ENCODE measurements around the gene PALLD. TPM values are rescaled to one million over a fixed set of nuclear protein-coding genes. Genes with fewer than 3 reads are reported as not detected.
A peak's percentile ranks its signal among the peaks of the same experiment; 100 is the strongest.

The PALLD gene
- total RNA-seq, 1 experiment from 2014 or later = 26.7 TPM

- Histone ChIP-seq H3K4me1 (ENCODE audit: insufficient read depth, low read length) (peaks cover 36% of the 10 kb centered on the region), H2AFZ (ENCODE audit: low read length) (no peak overlapping the region), H3K36me3 (ENCODE audit: low read depth, low read length) (no peaks in the 10 kb centered on the region), H3K27me3 (ENCODE audit: low read length) (no peaks in the 10 kb centered on the region), H4K20me1 (ENCODE audit: low read length) (no peaks in the 10 kb centered on the region), H3K9ac (ENCODE audit: low read length) (no peak overlapping the region), H3K9me2 (replicated peaks; ENCODE audit: low read length) (no peaks in the 10 kb centered on the region), H3K27ac (ENCODE audit: low read length) (no peak overlapping the region), H3K4me2 (ENCODE audit: low read length) (no peak overlapping the region), H3F3A (ENCODE audit: low read length, unreplicated experiment) (no peaks in the 10 kb centered on the region), H3K4me3 (ENCODE audit: low read length) (no peak overlapping the region), H3K9me3 (ENCODE audit: low read length) (no peaks in the 10 kb centered on the region), H3K79me2 (ENCODE audit: low read length) (no peaks in the 10 kb centered on the region)
- ATAC-seq (no peak), DNase-seq (no peak)
- no TSS peak for BruUV-seq (replicated peaks)
- intact Hi-C loops (cut with micrococcal nuclease) = no loop called here
- CTCF ChIA-PET = no interaction called here
- POLR2A ChIA-PET (ENCODE audit: unreplicated experiment) = no interaction called here
- no peak for TF ChIP-seq EZH2phosphoT487 (IDR thresholded peaks at IDR 0.05; ENCODE audit: borderline replicate concordance, low read length)
- no peak for TF ChIP-seq CTCF (conservative IDR thresholded peaks at IDR 0.05; ENCODE audit: low read depth, low read length)
- TF ChIP-seq EZH2 (IDR thresholded peaks at IDR 0.05; ENCODE audit: low read length, unreplicated experiment) = no peak
These were observed 69.9 kb downstream of the PALLD start for GRCh38 chr4:168566726-168567125.

GRCh38 chr4:168569066-168569930 lies 72.4 kb downstream of the PALLD start:
- no peaks in the 10 kb centered on the region for H3K79me2 ChIP-seq (ENCODE audit: low read length)
- CTCF ChIA-PET = no interaction called here
- ATAC-seq = peak; percentile 24; the same call in 1 of the 2 replicates
- intact Hi-C loops (cut with micrococcal nuclease) = no loop called here
- H4K20me1 ChIP-seq (ENCODE audit: low read length) = no peaks in the 10 kb centered on the region
- TF ChIP-seq CTCF (conservative IDR thresholded peaks at IDR 0.05; ENCODE audit: low read depth, low read length) (no peak), EZH2 (IDR thresholded peaks at IDR 0.05; ENCODE audit: low read length, unreplicated experiment) (no peak), EZH2phosphoT487 (IDR thresholded peaks at IDR 0.05; ENCODE audit: borderline replicate concordance, low read length) (no peak)
- H2AFZ ChIP-seq (ENCODE audit: low read length) = peak overlapping the region; percentile 82
- no peaks in the 10 kb centered on the region for H3K9me3 ChIP-seq (ENCODE audit: low read length)
- H3F3A ChIP-seq (ENCODE audit: low read length, unreplicated experiment) = no peaks in the 10 kb centered on the region
- POLR2A ChIA-PET (ENCODE audit: unreplicated experiment) = no interaction called here
- no peak for DNase-seq
- H3K4me3 ChIP-seq (ENCODE audit: low read length) = peak overlapping the region; percentile 17
- peak overlapping the region; percentile 11; the same call in 1 of the 2 replicates for H3K27ac ChIP-seq (ENCODE audit: low read length)
- H3K9ac ChIP-seq (ENCODE audit: low read length) = no peak overlapping the region
- H3K36me3 ChIP-seq (ENCODE audit: low read depth, low read length) = no peaks in the 10 kb centered on the region
- peak overlapping the region; percentile 64 for H3K4me2 ChIP-seq (ENCODE audit: low read length)
- H3K9me2 ChIP-seq (replicated peaks; ENCODE audit: low read length) = no peaks in the 10 kb centered on the region
- BruUV-seq (replicated peaks) = no TSS peak
- peaks cover 30% of the 10 kb centered on the region for H3K4me1 ChIP-seq (ENCODE audit: insufficient read depth, low read length)
- no peaks in the 10 kb centered on the region for H3K27me3 ChIP-seq (ENCODE audit: low read length)

GRCh38 chr4:168569931-168570276 lies 73.1 kb downstream of the PALLD start:
- no peaks in the 10 kb centered on the region for H3K9me2 ChIP-seq (replicated peaks; ENCODE audit: low read length)
- H3K9me3 ChIP-seq (ENCODE audit: low read length) = no peaks in the 10 kb centered on the region
- BruUV-seq (replicated peaks) = no TSS peak
- H3K27me3 ChIP-seq (ENCODE audit: low read length) = no peaks in the 10 kb centered on the region
- peak overlapping the region; percentile 64 for H3K4me2 ChIP-seq (ENCODE audit: low read length)
- ATAC-seq (peak; percentile 61), DNase-seq (peak; percentile 44)
- H3K79me2 ChIP-seq (ENCODE audit: low read length) = no peaks in the 10 kb centered on the region
- H3K4me1 ChIP-seq (ENCODE audit: insufficient read depth, low read length) = peaks cover 36% of the 10 kb centered on the region
- TF ChIP-seq EZH2phosphoT487 (IDR thresholded peaks at IDR 0.05; ENCODE audit: borderline replicate concordance, low read length) (no peak), EZH2 (IDR thresholded peaks at IDR 0.05; ENCODE audit: low read length, unreplicated experiment) (no peak), CTCF (conservative IDR thresholded peaks at IDR 0.05; ENCODE audit: low read depth, low read length) (no peak)
- H3K36me3 ChIP-seq (ENCODE audit: low read depth, low read length) = no peaks in the 10 kb centered on the region
- ChIA-PET POLR2A (ENCODE audit: unreplicated experiment) (interaction anchor here (0.6 kb wide), 1 partner anchor 49 kb away, joined by 4 read pairs; no protein-coding TSS in a partner anchor), CTCF (no interaction called here)
- peak overlapping the region; percentile 17 for H3K4me3 ChIP-seq (ENCODE audit: low read length)
- H2AFZ ChIP-seq (ENCODE audit: low read length) = peak overlapping the region; percentile 82
- intact Hi-C loops (cut with micrococcal nuclease) = no loop called here
- H4K20me1 ChIP-seq (ENCODE audit: low read length) = no peaks in the 10 kb centered on the region
- no peak overlapping the region for H3K9ac ChIP-seq (ENCODE audit: low read length)
- peaks cover 4% of the 10 kb centered on the region for H3F3A ChIP-seq (ENCODE audit: low read length, unreplicated experiment)
- H3K27ac ChIP-seq (ENCODE audit: low read length) = peak overlapping the region; percentile 11
